ENCODE results near the gene ZNF609.

DNA sequence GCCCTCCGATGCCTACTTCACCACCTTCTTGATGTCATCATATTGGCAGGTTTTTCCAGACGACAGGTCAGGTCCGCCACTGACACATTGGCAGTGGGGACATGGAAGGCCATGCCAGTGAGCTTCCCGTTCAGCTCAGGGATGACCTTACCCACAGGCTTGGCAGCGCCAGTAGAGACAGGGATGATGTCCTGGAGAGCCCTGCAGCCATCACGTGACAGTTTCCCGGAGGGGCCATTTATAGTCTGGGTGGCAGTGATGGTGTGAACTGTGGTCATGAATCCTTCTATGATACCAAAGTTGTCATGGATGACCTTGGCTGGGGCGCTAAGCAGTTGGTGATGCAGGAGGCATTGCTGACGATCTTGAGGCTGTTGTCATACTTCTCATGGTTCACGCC, 68.5 kb downstream of the ZNF609 start:
- TF ChIP-seq, protein P1, sequence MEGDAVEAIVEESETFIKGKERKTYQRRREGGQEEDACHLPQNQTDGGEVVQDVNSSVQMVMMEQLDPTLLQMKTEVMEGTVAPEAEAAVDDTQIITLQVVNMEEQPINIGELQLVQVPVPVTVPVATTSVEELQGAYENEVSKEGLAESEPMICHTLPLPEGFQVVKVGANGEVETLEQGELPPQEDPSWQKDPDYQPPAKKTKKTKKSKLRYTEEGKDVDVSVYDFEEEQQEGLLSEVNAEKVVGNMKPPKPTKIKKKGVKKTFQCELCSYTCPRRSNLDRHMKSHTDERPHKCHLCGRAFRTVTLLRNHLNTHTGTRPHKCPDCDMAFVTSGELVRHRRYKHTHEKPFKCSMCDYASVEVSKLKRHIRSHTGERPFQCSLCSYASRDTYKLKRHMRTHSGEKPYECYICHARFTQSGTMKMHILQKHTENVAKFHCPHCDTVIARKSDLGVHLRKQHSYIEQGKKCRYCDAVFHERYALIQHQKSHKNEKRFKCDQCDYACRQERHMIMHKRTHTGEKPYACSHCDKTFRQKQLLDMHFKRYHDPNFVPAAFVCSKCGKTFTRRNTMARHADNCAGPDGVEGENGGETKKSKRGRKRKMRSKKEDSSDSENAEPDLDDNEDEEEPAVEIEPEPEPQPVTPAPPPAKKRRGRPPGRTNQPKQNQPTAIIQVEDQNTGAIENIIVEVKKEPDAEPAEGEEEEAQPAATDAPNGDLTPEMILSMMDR (IDR thresholded peaks at IDR 0.05) = no peak
- TF ChIP-seq POLR2A (IDR thresholded peaks at IDR 0.05) = no peak
